ENCODE results near the gene RAB30.
"Not testable (repeated sequence)": the region's sequence is repeated elsewhere in the genome, so short reads cannot be mapped to it uniquely, and the experiment has no call there.

The RAB30 gene

DNA sequence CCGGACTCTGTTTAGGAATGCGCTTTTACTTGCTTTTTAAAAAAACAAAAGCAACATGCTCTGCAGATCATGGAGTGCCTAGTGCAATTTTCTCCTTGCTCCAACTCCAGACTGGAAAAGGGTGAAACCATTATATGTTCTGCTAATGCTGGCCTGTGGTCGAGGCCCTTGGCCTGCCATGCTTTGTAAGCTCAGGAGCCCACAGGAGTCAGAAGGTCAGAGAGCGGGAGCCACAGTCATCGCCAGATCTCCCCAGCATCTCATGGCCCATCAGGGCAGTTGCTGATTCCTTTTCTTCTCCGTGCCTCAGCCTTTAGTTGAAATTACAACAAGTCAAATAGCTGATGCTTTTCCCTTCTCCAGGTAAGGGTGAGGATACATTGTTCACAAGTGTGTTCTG lies 89.8 kb downstream of the RAB30 start:
- DNase-seq (ENCODE audit: low read depth): no peak

DNA sequence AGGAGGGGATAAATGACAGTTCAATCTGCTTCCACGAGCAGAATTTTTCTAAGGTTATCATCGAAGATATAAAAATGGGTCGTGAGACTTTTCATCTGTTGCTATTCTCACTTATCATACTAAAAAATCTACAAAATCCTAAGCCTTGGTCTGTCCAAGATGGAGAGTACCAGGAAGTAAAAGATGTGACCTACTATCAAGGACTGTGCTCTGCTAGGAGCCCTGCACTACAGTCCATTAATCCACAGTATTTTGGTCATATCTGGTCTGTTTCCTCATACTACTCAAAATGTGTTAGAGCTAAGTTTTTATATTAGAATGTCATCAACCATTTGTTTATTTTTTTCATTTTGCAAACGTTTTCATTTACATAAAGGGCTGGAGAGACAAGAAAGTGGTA lies 90.8 kb downstream of the RAB30 start:
- no peak for DNase-seq (ENCODE audit: low read depth)

DNA sequence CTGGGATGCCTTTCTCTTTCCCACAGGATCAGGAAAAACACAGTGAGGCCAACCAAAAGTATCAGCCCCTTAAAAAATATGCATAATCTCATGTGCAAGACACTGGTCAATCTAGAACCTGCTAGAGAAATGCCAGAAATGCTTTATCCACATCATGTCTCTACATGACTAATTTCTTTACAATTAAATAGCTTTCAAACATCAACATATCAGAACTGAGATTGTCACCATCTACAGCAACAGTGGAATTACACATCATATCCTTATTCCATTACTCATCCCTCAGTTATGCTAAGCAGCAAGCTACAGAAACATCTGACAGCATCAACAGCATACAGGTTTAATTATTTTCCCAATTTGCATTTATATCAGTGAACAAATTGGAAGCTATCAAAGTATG lies 91.4 kb downstream of the RAB30 start:
- DNase-seq (ENCODE audit: low read depth): peak; percentile 85

DNA sequence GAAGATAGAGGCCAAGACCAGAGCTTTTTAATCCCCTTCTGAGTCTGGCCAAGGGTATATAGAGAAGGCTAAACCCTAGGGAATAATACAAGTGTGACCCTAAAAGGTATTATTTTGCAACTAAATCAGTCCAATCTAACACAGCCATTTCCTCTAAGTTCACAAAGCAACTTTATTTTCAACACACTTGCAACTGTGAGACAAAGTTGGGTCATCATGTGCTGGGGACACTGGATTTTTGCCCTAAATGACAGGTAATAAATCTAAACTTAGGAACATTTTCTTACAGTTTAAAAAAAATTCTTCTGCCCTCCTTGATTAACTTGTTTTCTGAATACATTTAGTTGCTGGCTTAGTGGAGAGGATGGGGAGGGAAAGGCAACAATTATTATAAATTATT lies 91.9 kb downstream of the RAB30 start:
- DNase-seq (ENCODE audit: low read depth): no peak

DNA sequence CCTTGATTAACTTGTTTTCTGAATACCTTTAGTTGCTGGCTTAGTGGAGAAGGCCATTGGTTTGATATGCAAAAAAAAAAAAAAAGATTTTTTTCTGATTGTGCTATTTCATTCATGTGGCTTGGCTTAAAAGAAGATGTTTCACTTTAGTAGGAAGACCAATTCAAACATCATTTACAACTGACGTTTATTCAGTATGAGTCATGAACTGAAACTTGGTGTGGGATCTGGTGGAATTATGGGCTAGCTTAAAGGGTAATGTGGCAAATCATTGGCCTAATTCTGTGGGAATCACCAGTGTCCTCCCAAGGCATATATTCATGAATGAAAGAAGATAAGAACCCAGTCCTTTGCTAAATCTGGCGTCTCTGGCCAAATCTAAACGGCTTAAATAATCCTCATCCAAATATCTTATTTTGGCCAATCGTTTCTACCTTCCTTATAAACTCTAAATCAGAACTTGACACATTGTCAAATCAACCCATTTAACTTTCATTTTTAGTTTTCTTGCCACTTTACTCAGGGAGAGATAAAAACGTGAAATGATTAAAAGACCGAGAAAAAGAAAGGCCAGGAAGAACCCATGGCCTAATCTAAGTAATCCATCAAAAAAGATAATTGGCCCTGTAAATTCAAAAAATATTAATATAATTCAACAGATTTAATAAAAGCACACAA lies 93.1 kb downstream of the RAB30 start:
- peak; percentile 58 for DNase-seq (ENCODE audit: low read depth)

DNA sequence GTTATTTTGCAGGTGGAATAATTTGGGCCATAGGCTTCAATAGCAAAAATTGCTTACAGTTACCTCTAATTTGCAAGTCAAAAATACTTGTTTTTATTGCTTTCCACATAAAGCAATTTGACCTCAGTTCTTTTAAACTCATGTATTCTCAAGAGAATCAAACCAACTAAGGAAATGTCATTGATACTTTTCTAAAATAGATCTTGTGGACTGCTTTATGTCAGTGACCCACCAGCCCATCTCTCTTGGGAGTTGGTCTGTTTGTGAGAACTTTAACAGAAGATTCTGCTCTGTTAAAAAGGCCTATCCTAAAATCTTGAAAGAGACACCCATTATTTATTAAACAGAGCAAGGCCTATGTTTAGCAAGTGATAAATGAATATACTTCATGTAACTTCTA lies 94.9 kb downstream of the RAB30 start:
- DNase-seq (ENCODE audit: low read depth): no peak

DNA sequence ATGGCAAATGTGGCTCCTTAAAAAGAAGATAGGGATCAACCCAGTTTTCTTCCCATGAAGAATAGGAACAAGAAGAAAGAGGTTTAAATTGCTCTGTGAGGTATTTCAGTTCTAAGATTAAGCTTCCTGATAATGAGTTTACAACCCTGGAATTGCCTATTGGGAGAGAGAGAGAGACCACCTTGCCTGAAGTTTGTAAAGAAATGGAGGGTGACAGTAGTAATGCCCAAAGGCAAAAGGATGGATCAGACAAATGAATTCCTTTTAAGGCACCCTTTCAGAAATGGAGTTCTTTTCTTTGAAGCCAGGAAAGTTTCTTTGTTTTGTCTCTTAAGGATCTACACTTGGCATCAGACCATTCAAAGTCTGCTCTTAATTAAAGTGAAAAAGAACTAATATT lies 95.8 kb downstream of the RAB30 start:
- no peak for DNase-seq (ENCODE audit: low read depth)

DNA sequence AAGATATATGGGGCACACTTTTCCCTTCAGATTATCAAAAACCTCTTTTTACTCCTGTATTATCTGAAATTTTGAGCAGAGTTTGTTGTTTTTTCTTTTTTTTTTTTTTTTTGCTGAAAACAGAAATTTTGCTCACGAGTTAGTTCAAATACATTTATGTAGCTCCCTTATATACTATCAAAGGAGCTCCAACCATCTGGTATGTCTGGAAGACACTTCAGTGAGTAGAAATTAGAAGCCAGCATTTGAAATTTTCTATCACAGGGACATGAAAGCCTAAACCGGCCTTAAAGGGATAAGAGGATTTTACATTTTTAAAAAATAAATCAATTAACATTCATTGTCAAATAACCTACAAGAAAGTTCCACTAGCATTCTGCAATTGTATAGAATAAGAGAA lies 96.8 kb downstream of the RAB30 start:
- no peak for DNase-seq (ENCODE audit: low read depth)

DNA sequence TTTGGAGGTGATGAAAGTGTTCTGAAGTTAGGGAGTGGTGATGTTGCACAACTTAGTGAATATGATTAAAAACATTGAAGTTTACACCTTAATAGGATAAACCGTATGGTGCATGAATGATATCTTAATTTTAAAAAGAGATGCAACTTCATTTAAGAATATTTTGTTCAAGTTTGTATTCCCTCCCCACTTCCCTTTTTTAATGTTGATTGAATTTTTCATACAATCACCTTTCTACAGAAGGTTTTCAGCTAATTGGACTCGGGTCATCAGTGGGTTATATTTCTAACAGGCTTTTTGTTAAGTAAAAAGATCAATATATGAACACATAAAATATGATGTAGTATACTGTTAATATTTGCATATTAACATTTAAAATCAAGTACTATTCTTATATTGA lies 97.6 kb downstream of the RAB30 start:
- DNase-seq (ENCODE audit: low read depth): no peak

DNA sequence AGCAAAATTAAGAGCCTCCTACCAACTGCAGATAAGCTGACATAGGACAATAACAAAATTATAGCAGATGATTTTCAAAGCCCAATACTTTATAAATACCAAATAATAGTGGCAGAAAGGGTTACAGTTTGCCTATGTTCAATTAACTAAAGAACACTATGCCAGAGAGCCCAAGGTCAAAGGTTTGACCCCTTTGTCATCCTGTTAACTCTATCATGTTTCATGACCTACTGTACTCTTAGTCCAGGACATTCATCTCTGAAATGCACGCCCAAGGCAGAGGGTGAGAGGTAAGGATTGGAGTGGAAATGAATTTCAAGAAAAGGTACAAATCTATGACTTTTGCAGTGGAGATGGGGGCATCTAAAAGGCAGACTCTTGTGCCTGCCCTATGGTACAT lies 99.6 kb downstream of the RAB30 start:
- no peak for DNase-seq (ENCODE audit: low read depth)

DNA sequence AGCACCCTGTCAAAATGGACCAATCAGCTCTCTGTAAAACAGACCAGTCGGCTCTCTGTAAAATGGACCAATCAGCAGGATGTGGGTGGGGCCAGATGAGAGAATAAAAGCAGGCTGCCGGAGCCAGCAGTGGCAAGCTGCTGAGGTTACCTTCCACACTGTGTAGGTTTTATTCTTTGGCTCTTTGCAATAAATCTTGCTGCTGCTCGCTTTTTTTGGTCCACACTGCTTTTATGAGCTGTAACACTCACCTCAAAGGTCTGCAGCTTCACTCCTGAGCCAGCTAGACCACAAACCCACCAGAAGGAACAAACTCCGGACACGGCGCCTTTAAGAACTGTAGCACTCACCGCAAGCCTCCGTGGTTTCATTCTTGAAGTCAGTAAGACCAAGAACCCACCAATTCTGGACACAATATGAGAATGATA lies 100.2 kb downstream of the RAB30 start:
- DNase-seq (ENCODE audit: low read depth): not testable (repeated sequence)

DNA sequence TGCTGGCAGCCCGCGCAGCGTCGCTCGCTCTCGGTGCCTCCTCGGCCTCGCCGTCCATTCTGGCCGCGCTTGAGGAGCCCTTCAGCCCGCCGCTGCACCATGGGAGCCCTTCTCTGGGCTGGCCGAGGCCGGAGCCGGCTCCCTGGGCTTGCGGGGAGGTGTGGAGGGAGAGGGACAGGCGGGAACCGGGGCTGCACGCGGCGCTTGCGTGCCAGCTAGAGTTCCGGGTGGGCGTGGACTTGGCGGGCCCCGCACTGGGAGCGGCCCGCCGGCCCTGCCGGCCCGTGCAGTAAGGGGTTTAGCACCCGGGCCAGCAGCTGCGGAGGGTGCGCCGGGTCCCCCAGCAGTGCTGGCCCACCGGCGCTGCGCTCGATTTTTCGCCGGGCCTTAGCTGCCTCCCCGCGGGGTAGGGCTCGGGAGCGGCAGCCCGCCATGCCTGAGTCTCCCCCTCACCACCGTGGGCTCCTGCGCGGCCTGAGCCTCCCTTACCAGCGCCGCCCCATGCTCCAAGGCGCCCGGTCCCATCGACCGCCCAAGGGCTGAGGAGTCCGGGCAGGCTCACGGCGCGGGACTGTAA lies 101.1 kb downstream of the RAB30 start:
- DNase-seq (ENCODE audit: low read depth): not testable (repeated sequence)

DNA sequence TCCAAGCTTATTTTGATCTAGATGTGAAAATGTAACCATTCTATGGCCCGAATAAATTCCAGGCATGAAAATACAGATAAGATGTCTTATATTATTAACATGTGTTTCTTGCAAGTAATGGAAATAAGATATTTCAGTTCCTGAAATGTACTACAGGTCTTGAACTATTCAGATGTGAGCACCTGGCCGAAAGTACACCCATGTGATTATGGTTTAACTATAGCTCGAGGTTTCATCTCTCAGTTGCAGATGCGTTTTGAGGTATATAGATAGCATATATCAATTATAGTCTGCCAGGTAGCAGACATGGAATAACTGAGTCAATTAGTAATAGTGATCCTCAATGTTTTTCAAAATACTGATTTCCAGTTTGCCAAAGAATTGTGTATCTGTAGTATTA lies 101.9 kb downstream of the RAB30 start:
- DNase-seq (ENCODE audit: low read depth): no peak

DNA sequence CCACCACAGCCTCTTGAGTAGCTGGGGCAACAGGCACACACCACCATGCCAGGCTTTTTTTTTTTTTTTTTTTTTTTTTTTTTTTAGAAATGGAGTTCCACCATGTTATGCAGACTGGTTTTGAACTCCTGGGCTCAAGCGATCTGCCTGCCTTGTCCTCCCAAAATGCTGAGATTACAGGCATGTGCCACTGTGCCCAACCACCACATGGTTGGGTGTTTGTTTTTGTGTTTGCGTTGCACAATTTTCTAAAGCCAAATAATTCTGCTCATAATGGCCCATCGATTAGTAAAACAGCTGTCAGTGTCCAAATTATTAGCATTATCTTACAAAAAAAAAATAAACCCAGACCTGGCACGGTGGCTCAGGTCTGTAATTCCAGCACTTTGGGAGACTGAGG lies 104.3 kb downstream of the RAB30 start:
- no peak for DNase-seq (ENCODE audit: low read depth)

DNA sequence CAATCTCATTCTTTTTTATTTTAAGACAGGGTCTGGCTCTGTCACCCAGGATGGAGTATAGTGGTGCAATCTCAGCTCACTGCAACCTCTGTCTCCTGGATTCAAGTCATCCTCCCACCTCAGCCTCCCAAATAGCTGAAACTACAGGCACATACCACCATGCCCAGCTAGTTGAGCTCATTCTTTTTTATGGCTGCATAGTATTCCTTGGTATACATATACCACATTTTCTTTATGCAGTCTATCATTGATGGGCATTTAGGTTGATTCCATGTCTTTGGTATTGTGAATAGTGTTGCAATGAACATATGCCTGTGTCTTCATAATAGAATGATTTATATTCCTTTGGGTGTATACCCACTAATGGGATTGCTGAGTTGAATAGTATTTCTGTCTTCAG lies 109.7 kb downstream of the RAB30 start:
- DNase-seq (ENCODE audit: low read depth): not testable (repeated sequence)

DNA sequence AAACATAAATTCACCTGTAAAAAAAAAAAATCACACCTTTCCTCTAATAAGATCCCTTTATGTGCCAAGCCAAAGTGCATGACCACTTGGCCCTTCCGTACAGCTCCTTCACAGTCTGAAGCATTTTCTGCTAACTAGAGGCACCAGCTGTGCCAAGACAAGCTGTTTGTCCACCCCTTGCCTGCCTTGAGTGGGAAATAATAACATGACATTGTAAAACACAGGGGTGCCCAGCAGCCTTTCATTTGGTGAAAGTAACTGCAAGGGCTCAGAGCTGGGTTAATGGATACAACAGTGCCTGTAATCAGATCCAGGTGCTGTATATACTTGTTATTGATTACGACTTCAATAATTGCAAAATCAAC lies 110.9 kb downstream of the RAB30 start:
- DNase-seq (ENCODE audit: low read depth): no peak

DNA sequence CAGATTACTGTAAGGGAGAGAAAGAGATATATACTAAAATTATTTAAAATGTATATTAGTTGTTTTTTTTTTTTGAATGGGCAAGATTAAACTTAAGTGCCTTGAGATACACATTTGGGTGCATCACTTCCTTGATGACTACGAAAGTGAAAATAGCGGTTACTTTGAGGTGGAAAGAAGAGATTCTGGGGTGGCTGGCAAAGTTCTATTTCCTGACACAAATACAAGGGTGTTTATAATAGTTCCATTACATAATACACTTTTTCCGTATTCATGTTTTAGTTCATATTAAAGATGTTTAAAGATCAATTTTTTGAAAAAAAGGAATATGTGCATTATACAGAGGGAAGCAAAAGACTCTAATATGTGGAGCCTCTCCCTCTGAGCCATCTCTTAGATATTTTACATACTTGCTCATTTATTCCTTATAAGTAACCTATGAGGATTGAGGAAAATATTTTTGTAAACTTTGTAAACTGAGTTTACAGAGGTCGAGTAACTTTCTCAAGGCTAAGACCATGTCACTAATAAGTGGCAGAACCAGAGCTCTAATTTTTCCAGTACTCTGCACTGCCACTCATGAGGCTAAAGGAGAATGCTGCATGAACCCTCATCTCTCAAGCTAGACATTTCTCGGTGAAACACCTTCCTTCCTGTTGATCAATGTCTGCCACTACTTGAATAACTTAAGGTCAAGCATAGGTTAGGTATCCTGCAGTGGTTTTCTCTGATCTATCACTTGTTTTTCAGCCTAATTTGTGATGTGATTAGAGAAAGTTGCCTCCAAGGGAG lies 111.5 kb downstream of the RAB30 start:
- no peak for DNase-seq (ENCODE audit: low read depth)

DNA sequence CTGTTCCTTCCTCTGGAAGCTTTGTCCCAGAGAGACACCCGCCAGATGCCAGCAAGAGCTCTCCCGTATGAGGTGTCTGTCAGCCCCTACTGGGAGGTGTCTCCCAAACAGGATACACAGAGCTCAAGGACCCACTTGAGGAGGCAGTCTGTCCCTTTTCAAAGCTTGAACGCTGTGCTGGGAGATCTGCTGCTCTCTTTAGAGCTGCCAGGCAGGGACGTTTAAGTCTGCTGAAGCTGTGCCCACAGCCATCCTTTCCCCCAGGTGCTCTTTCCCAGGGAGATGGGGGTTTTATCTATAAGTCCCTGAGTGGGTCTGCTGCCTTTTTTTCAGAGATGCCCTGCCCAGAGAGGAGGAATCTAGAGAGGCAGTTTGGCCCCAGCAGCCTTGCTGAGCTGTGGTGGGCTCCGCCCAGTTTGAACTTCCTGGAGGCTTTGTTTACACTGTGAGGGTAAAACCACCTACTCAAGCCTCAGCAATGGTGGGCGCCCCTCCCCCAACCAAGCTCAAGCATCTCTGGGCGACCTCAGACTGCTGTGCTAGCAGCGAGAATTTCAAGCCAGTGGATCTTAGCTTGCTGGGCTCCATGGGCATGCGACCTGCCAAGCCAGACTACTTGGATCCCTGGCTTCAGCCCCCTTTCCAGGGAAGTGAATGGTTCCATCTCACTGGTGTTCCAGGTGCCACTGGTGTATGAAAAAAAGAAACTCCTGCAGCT lies 115.8 kb downstream of the RAB30 start:
- DNase-seq (ENCODE audit: low read depth): not testable (repeated sequence)

DNA sequence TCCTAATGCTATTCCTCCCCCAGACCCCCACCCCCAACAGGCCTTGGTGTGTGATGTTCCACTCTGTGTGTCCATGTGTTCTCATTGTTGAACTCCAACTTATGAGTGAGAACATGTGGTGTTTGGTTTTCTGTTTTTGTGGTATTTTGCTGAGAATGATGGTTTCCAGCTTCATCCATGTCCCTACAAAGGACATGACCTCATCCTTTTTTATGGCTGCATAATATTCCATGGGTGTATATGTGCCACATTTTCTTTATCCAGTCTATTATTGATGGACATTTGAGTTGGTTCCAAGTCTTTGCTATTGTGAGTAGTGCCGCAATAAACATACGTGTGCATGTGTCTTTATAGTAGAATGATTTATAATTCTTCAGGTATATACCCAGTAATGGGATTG lies 121.2 kb downstream of the RAB30 start:
- not testable (repeated sequence) for DNase-seq (ENCODE audit: low read depth)

DNA sequence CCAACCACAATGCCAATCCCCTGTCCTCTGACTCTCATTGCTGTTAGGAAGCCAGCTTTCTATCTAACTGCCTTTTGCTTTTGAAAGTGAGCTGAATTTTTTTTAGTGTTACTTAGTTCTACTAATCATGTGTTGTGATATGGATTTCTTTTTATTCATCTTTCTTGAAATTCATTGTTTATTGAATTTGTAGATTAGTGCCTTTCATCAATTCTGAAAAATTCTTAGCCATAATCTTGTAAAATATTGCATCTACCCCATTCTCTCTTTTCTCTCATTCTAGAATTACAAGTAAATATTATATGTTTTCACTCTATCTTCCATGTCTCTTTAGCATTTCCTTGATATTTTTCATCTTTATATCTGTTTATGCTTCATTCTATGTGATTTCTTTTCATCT lies 122.3 kb downstream of the RAB30 start:
- DNase-seq (ENCODE audit: low read depth): no peak

DNA sequence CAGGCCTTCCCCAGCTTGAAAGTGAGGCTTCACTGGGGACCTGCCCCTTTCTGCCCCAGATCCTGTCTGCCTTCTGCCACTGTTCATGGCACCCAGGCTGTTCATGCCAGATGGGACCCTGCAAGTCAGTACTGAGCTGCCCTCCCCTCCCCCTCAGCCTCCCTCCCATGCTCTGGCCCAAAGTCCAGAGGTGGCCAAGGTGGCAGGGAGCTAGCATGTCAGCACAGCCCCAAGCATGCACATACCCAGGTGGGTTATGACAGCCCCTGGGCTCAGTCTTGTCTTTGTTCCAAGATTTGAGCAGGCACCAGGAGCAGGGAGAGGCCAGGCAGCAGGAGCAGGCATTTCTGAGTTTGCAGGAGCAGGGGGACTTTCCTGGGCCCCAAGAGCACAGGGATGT lies 126.0 kb downstream of the RAB30 start:
- no peak for DNase-seq (ENCODE audit: low read depth)

DNA sequence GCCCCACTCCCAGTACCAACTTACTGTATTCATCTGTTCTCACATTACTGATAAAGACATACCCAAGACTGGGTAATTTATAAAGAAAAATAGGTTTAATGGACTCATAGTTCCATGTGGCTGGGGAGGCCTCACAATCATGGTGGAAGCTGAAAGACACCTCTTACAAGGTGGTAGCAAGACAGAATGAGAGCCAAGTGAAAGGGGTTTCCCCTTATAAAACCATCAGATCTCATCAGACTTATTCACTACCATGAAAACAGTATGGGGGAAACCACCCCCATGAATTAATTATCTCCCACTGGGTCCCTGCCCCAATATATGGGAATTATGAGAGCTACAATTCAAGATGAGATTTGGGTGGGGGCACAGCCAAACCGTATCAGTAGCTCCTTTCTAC lies 126.7 kb downstream of the RAB30 start:
- not testable (repeated sequence) for DNase-seq (ENCODE audit: low read depth)

DNA sequence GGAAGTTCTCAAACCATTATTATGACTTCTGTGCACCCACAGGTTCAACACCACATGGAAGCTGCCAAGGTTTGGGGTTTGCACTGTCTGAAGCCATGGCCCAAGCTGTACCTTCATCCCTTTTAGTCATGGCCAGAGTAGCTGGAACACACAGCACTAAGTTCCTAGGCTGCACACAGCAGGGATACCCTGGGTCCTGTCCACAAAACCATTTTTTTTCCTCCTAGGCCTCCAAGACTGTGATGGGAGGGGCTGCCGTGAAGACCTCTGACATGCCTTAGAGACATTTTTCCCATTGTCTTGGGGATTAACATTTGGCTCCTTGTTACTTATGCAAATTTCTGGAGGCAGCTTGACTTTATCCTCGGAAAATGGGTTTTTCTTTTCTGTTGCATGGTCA lies 127.5 kb downstream of the RAB30 start:
- DNase-seq (ENCODE audit: low read depth): no peak
